GM18861 (cell line): ENCODE measurements around the gene TERT.
"Not testable (repeated sequence)": the region's sequence is repeated elsewhere in the genome, so short reads cannot be mapped to it uniquely, and the experiment has no call there.

Source experiments
- ATAC-seq: cut with Tn5 transposase; IDR thresholded peaks from one replicate; pipeline ENCODE4 v1.9.1; 2021; ENCODE audit not compliant: unreplicated experiment

TERT gene

DNA sequence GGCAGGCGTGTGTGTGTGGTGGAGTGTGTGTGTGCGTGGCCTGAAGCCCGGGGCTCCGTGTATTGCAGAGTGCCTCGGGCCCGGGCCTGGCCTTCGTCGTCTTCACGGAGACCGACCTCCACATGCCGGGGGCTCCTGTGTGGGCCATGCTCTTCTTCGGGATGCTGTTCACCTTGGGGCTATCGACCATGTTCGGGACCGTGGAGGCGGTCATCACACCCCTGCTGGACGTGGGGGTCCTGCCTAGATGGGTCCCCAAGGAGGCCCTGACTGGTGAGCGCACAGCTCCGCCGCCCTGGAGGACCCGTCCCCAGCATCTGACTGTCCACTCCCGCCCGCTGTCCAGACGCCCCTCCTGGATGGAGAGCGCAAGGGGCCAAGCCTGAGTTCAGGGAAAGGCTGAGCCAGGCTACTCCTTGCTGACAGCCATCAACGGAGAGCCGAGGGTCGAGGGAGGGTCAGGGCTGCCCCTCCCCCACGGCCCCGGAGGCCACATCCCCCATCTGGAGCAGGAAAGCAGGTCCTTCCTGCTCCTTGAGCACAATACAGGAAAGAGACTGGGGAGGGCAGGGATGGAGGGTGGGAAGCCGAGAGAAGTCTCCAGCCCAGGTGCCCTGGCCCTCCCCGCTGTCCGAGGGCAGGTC, 51.3 kb downstream of the TERT start:
- ATAC-seq = no peak

DNA sequence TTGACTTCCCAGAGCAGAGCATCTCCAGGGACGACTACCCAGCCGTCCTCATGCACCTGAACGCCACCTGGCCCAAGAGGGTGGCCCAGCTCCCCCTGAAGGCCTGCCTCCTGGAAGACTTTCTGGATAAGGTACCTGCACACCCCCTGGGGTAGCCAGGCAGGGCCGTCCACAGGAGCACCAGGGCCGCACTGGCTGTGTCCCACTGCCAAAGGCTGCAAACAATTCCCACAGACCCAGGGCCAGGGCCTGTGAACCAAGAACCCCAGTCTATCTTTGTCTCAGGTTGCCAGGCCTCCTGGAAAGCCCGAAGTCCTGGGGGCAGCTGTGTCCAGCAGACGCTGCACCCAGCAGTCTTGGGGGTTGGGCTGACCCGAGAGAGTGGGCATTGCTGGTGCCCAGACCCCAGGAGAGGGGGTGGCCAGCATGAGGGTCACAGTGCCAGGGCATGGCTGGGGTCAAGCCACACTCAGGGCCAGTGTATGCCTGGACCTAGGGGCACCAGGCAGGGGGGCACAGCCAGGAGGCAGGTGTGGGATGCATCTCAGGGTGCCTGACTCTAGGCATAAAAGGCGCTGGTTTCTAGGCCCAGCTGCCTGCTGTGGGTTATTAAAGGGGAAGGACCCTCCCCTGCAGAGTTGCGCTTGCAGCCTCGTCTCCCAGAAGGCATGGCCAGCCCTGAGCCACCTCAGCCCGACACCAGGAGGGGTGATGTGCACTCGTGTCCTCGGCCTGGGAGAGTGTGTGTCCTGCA, 52.0 kb downstream of the TERT start:
- no peak for ATAC-seq

DNA sequence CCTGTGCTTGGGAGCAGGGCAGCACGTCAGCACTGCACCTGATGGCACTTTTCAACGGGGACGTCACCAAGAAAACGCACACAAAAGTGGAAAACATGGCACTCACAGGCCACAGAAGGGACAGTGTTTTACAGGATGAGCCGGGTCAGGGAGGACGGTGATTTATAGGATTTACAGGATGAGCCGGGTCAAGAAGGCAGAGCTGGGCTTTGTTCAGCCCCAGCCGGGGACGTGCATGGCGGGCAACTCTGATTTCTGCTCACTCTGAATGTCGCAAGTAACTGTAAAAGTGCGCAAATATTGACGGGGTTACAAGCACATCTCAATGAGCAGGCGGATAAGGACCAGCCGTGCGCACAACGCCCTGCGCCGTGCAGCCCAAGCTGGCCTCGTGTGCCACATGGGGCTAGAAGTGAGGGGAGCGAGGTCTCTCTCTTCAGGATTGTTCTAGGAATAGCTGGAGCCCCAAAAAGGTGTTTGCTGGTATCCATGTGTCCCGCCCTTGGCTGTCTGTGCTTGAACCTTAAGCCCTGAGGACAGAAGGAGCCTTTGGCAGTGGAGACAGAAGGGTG, 53.3 kb downstream of the TERT start:
- no peak for ATAC-seq

DNA sequence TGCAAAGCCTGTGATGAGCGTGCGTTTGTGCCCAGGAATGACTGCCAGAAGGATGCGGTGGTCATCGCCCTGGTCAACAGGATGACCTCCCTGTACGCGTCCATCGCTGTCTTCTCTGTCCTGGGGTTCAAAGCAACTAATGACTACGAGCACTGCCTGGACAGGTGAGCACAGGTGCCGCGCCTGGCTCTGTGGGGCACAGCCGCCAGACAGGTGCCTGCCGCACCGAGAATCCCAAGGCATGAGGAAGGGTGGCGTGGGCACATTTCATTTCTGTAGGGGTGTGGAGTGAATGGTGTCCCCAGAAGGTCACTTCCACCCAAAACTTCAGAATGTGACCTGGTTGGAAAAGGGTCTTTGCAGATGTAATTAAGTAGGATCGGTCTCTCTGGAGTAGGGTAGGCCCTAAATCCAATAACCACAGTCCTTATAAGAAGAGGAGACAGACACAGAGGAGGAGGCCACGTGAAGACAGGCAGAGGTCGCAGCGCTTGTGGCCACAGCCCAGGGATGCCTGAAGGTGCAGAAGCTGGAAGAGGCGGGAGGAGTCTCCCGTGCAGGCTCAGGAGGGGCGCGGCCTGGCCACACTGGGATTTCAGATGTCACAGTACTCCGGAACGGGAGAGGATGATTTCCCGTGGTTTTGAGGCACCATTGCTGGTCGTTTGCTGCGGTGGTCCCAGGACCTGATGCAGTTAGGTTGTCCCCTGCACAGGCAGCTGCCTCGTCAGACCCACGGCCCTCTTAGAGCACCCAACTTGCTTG, 54.2 kb downstream of the TERT start:
- ATAC-seq = no peak

DNA sequence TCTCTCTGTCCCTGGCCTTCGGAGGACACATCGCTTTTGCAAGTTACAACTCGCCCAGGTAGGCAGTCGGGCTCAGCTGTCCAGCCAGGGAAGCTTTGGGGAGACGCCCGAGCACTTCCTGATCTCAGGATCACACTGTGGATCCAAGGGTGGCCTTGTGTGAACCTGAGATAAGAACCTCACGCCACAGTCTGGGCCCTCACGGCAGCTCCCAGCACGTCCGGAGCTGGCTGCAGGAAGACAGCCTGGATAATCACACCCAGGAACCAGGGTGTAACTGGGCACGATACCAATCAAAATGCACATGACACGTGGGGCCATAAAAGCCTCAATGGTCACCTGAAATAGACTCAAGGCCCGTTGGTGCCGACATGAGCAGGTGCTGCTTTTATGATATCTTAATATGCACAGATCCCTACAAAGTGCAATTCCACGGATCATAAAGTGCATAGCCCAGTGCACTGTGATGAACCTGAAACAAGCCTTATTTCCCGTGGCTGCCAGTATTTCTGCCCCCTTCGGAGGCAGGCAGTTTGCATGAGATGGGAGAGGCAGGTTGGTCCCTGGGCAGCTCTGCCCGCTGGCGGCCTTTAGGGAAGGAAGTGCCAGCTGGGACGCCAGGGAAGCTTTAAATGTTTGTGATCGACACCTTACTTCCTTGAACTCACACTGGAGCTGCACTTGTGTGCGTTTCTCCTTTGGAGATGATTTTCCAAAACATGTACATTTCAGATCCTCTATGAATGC, 55.2 kb downstream of the TERT start:
- ATAC-seq = no peak

DNA sequence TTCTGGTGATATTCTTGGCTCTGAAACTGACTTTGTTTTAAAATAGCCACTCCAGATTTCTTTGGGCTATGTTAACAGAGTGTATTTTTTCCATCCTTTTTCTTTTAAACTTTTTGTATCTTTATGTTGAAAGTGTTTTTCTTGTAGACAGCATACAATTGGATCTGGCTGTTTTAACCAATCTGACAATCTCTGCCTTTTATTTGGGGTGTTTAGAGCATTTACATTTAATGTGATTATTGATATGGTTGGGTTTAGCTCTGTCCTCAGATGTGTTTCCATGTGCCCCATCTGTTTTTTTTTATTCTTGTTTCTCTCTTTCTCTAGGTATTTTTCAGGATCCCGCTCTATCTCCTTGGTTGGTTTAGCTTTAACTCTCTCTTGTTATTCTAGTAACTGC, 59.0 kb downstream of the TERT start:
- ATAC-seq = no peak

DNA sequence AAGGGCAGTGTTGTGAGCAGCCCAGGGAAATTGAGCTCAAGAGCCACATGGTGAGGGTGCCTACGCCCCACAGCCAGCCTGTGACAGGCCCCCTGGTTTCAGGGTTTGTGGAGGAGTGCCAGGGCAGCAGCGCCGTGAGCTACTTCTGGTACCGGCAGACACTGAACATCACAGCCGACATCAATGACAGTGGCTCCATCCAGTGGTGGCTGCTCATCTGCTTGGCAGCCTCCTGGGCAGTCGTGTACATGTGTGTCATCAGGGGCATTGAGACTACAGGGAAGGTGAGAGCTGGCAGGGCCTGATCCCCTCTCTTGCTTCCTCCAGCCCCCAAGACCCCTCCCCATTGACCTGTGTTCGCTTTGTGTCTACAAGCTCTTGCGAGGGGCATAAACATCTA, 59.5 kb downstream of the TERT start:
- no peak for ATAC-seq

DNA sequence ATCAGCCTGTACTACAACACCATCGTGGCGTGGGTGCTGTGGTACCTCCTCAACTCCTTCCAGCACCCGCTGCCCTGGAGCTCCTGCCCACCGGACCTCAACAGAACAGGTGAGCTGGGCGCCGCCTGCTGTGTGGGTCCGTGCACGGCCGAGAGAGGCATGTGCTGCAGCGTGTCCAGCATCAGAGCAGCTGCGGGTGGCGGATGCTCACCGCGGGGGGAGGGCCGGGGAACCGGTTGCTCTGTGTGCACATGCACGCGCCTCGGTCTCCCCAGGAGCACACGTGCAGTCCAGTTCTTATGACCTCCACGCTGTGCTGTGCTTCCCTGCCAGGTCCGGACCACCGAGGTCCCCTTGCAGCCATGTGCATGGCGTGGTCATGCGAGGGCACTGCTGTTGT, 62.1 kb downstream of the TERT start:
- no peak for ATAC-seq

DNA sequence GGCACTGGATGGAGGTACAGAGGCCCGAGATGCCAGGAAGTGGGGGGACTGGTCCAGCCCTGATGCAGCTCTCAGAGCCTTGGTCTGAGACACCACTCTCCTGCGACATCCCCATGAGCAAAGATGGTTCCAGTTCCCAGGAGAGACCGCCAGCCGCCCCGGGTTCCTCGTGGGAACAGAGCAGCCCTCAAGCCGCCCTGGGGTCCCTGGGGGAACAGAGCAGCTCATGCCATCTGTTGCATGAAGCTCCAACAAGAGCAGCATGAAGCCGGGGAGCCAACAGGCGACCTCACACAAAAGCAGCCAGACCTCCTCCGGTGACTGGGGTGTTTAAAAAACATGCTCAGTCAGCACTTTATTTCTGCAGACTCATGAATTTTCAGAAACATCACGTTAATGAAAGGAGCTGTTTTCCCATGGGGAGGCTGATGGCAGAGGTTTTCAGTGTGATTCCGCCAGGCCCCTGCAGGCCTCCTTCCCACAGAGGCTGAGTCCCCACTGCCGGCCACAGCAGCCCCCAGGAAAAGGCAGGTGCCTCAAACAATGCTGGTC, 63.4 kb downstream of the TERT start:
- no peak for ATAC-seq

DNA sequence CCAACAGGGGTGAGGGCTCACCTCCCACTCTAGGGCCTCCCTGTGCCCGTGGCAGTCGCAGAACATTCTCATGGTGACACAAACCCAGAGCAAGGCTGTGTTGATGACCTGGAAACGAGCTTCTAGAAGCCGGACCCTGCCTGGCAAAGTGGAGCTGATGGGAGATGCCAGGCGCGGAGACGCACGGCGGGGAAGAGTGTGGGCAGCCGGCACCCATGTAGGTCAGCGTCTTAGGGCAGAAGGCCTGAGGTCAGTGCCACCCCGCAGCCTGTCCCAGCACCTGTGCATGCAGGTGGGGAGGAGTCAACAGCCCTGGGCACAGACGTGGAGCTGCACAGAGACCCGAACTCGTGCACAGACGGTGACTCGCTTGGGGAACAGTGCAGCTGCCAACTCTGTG, 64.3 kb downstream of the TERT start:
- no peak for ATAC-seq

DNA sequence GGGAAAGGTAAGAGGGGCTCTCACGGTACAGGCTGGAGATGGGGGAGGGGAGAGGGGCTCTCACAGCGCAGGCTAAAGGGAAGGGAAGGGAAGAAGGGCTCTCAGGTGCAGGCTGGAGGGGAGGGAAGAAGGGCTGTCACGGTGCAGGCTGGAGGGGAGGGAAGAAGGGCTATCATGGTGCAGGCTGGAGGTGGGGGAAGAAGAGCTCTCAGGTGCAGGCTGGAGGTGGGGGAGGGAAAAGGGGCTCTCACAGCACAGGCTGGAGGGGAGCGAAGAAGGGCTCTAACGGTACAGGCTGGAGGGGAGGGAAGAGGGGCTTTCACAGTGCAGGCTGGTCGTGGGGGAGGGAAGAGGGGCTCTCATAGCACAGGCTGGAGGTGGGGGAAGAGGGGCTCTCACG, 65.0 kb downstream of the TERT start:
- no peak for ATAC-seq

DNA sequence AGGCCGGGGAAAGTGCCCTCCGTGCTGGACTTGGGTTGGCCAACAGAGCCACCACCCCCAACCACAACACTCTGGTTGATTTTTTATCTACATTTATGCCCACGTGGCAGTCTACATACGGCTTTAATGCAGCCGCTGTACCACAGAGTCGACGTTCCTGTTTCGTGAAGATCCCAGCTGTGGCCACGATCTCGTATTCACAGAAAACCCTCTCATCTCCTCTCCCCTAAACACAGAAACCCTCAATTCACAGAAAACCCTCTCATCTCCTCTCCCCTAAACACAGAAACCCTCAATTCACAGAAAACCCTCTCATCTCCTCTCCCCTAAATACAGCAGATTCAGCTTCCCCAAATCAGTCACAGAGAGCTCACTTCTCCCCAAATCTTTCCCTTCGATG, 65.8 kb downstream of the TERT start:
- not testable (repeated sequence) for ATAC-seq

DNA sequence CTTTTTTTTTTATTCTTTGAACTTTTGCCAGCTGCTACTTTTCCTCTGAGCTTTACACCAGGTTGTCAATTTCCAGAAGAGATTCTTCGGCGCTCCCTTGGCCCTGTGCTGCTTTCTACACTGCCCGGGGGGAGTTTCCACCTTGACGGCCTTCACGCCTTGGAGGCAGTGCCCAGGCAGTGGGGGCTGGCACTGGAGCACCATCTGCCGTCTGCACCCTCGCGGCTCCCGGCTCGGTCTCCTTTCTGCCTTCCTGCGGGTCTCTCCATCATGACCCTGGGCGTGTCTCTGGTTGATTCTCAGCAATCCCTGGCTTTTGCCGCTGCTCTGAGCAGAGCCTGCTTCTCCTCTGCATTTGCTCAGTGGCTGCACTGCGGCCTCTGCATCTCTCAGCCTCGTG, 66.7 kb downstream of the TERT start:
- ATAC-seq = no peak

DNA sequence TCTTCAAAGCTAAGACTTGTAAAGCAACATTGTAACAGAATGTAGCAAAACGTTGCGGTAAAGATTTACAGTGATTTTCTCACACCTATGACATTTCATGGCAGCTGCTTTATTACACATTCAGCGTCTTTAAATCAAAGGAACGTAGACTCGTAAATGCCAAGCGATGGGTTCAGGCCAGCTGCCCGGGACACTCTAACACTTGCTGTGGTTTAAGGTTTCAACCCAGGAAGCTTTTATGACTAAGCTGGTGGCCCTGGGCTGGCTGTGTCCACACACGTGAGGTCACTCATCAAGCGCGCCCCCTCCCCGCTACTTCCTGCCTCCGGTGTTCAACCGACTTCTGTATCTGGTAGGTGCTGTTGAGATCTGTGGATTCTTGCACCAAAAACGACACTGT, 67.2 kb downstream of the TERT start:
- ATAC-seq = no peak

DNA sequence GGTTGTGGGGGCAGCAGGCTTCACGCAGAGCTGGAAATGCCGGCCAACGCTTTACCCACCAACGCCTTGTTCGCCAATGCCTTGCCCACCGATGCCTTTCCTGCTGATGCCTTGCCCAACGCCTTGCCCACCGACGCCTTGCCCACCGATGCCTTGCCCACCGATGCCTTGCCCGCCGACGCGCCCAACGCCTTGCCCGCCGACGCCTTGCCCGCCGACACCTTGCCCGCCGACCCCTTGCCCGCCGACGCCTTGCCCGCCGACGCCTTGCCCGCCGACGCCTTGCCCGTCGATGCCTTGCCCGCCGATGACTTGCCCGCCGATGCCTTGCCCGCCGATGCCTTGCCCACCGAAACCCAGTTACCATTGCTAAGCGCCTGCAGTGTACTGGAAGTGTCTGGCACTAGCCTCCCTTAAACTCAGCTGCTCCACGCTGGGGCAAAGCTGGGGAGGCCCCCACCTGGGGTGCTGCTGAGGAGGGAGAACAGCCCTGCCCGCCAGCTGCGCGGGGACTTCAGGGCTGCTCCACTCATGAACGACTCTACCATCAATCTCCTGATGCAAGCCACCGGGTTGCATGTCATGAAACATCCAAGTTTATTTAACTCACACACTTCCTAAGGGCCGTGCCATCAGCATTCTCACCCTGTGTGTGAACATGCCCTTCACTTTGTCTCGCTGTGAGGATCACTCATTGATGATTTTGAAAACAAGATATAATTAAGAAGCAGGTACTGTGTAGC, 67.9 kb downstream of the TERT start:
- ATAC-seq = no peak

DNA sequence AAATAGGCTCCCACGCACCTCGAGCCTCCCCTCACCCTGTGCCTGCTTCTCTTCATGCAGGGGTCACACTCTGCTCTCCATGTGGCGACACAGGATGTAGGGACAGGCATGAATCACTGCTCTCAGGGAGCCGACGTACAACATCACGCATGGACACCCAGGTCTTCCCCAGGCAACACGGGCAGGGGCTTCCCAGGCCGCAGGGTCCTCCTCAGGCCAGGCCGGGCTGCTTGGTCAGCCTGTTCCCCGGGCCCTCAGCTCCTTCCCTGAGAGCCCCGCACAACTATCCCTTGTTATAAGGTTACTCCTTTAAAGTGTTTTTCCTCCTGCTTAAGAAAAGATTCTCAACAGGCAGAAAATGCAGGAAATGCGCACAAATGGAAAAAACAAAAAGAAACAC, 68.6 kb downstream of the TERT start:
- no peak for ATAC-seq

DNA sequence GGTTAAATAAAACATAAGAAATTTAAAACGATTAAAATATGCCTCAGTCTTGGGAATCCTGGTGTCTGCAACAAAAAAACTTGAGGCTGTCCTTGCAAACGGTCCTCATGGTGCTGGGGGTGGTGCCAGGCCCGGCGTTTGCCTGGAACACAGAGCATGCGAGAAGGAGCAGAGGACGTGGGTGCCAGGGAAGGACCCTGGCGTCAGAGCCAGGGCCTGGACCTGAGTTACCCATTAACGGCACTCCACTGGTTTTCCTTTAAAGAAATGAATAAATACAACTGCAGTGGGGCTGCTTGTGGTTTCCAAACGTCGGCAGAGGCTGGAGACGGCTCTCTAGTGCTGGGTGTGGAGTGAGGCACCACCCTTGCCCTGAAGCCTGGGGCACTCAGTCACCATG, 69.8 kb downstream of the TERT start, which contains the start of gene SLC6A18:
TSS of gene SLC6A18 (plus strand) at position 301 of the 400 bp plus-strand sequence. CDS start at position 398, 97 bp downstream.
- no peak for ATAC-seq

DNA sequence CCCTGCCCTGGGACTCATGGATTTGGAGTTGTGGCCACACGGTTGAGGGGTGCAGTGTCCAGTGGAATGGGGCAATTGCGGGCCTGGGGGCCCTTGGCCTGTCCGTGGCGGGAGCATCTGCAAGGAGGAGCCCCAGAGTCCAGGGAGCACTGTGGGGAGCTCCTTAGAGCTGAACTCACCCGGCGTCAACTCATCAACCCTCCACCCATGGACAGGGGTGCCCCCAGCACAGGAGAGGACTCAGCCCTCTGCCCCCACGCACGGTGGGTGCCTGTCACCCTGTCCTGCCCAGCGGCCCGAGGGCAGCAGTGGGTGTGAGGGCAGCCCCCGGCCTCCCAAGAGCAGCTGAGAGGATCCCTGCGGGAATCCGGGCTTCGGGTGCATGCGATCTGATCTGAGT, 70.2 kb downstream of the TERT start:
- ATAC-seq = no peak

DNA sequence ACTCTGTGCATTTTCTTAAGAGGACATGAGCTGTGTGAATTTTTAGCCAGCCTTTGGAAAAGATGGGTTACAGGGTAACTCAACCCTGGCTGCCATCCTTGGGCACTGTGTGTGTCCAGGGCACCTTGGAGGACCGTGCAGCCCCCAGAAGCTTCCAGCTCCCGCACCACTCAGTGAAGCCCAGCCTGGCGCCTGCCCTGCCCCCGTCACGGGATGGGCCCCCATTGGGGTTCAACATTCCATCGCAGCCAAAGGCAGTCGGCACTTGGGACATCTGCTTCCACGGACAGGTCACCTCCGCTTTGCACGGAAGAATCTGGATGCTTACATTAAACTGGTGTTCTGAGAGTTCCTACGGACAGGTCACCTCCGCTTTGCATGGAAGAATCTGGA, 71.6 kb downstream of the TERT start:
- no peak for ATAC-seq
